ENCODE results near the gene STX8.

The STX8 gene

GRCh38 chr17:9424071-9424640, 151.5 kb downstream of the STX8 start:
- in situ Hi-C loops (cut with HindIII; ENCODE audit: low pct_ligation_motif_present, low pct_unique_long_range_greater_than_20kb, low sequenced_read_pairs) = no loop called here
- DNase-seq = no peak

- in situ Hi-C loops (cut with HindIII; ENCODE audit: low pct_ligation_motif_present, low pct_unique_long_range_greater_than_20kb, low sequenced_read_pairs) = no loop called here
- DNase-seq = no peak
Observed at GRCh38 chr17:9421525-9421924, 154.1 kb downstream of the STX8 start.

GRCh38 chr17:9419932-9420453, 155.6 kb downstream of the STX8 start:
- DNase-seq = no peak
- in situ Hi-C loops (cut with HindIII; ENCODE audit: low pct_ligation_motif_present, low pct_unique_long_range_greater_than_20kb, low sequenced_read_pairs) = no loop called here

GRCh38 chr17:9414471-9414870, 161.1 kb downstream of the STX8 start:
- DNase-seq = no peak
- in situ Hi-C loops (cut with HindIII; ENCODE audit: low pct_ligation_motif_present, low pct_unique_long_range_greater_than_20kb, low sequenced_read_pairs) = no loop called here

GRCh38 chr17:9410737-9411136, 164.9 kb downstream of the STX8 start:
- in situ Hi-C loops (cut with HindIII; ENCODE audit: low pct_ligation_motif_present, low pct_unique_long_range_greater_than_20kb, low sequenced_read_pairs) = no loop called here
- DNase-seq = no peak

- in situ Hi-C loops (cut with HindIII; ENCODE audit: low pct_ligation_motif_present, low pct_unique_long_range_greater_than_20kb, low sequenced_read_pairs) = no loop called here
- no peak for DNase-seq
Observed at GRCh38 chr17:9410301-9410700, 165.3 kb downstream of the STX8 start.

- in situ Hi-C loops (cut with HindIII; ENCODE audit: low pct_ligation_motif_present, low pct_unique_long_range_greater_than_20kb, low sequenced_read_pairs) = no loop called here
- no peak for DNase-seq
Observed at GRCh38 chr17:9409878-9410277, 165.7 kb downstream of the STX8 start.

- no peak for DNase-seq
- in situ Hi-C loops (cut with HindIII; ENCODE audit: low pct_ligation_motif_present, low pct_unique_long_range_greater_than_20kb, low sequenced_read_pairs) = no loop called here
Observed at GRCh38 chr17:9408868-9409829, 166.5 kb downstream of the STX8 start.

- peak; percentile 75 for DNase-seq
- in situ Hi-C loops (cut with HindIII; ENCODE audit: low pct_ligation_motif_present, low pct_unique_long_range_greater_than_20kb, low sequenced_read_pairs) = no loop called here
Observed at GRCh38 chr17:9408381-9408780, 167.2 kb downstream of the STX8 start.

GRCh38 chr17:9406046-9406606, 169.5 kb downstream of the STX8 start:
- in situ Hi-C loops (cut with HindIII; ENCODE audit: low pct_ligation_motif_present, low pct_unique_long_range_greater_than_20kb, low sequenced_read_pairs) = no loop called here
- no peak for DNase-seq

GRCh38 chr17:9403257-9403656, 172.4 kb downstream of the STX8 start:
- DNase-seq = no peak
- in situ Hi-C loops (cut with HindIII; ENCODE audit: low pct_ligation_motif_present, low pct_unique_long_range_greater_than_20kb, low sequenced_read_pairs) = no loop called here

GRCh38 chr17:9402590-9403199, 172.9 kb downstream of the STX8 start:
- in situ Hi-C loops (cut with HindIII; ENCODE audit: low pct_ligation_motif_present, low pct_unique_long_range_greater_than_20kb, low sequenced_read_pairs) = no loop called here
- DNase-seq = peak; percentile 60

GRCh38 chr17:9401434-9401833, 174.2 kb downstream of the STX8 start:
- in situ Hi-C loops (cut with HindIII; ENCODE audit: low pct_ligation_motif_present, low pct_unique_long_range_greater_than_20kb, low sequenced_read_pairs) = no loop called here
- no peak for DNase-seq

- in situ Hi-C loops (cut with HindIII; ENCODE audit: low pct_ligation_motif_present, low pct_unique_long_range_greater_than_20kb, low sequenced_read_pairs) = no loop called here
- DNase-seq = peak; percentile 59
Observed at GRCh38 chr17:9389111-9389527, 186.5 kb downstream of the STX8 start.

- peak; percentile 48 for DNase-seq
- in situ Hi-C loops (cut with HindIII; ENCODE audit: low pct_ligation_motif_present, low pct_unique_long_range_greater_than_20kb, low sequenced_read_pairs) = no loop called here
Observed at GRCh38 chr17:9386401-9386800, 189.2 kb downstream of the STX8 start.

- DNase-seq = no peak
Observed at GRCh38 chr17:9383826-9384225, 191.8 kb downstream of the STX8 start.

GRCh38 chr17:9382626-9383025, 193.0 kb downstream of the STX8 start:
- in situ Hi-C loops (cut with HindIII; ENCODE audit: low pct_ligation_motif_present, low pct_unique_long_range_greater_than_20kb, low sequenced_read_pairs) = no loop called here

More at GRCh38 chr17:9383826-9384225, 191.8 kb downstream of the STX8 start:
- in situ Hi-C loops (cut with HindIII; ENCODE audit: low pct_ligation_motif_present, low pct_unique_long_range_greater_than_20kb, low sequenced_read_pairs) = no loop called here

GRCh38 chr17:9381068-9381467, 194.6 kb downstream of the STX8 start:
- no peak for DNase-seq
- in situ Hi-C loops (cut with HindIII; ENCODE audit: low pct_ligation_motif_present, low pct_unique_long_range_greater_than_20kb, low sequenced_read_pairs) = no loop called here

More at GRCh38 chr17:9382626-9383025, 193.0 kb downstream of the STX8 start:
- no peak for DNase-seq

GRCh38 chr17:9380361-9380760, 195.3 kb downstream of the STX8 start:
- in situ Hi-C loops (cut with HindIII; ENCODE audit: low pct_ligation_motif_present, low pct_unique_long_range_greater_than_20kb, low sequenced_read_pairs) = no loop called here
- no peak for DNase-seq

All from ACHN (cell line).